ENCODE measurements around the gene PLEKHG3.

DNA sequence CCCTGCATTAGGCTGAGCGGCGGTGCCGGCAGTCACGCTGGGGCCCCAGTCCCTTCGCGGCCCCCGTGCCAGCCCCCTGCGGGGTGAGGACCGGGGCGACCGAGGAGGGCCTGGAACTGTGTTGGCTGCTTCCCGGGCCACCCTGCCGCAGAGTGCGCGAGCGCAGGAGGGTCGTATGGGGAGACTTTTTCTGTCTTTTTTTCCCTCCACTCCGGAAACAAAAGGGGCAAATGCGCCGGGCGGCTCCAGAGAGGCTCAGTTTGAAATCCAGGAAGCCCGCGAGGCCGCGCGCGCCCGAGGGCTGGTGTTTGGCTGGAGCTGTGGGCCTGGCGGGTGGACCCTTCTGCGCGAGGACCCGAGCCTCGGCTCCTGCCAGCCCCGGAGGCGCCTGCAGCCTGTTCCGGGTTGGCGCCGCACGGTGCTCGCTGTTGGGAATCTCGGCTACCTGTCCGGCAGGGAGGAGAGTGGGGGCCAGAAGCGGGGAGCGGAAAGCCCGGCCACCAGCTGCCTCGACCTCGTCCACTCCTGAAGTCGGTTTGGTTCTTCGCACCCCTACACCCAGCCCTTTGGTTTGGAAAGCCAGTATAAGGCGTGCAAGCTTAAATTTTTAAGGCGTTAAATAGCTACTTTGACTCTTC, 638 bp downstream of the PLEKHG3 start:
- TF ChIP-seq SMC3 (IDR thresholded peaks at IDR 0.05; ENCODE audit: borderline replicate concordance, low read length): no peak
- TF ChIP-seq, protein P1, sequence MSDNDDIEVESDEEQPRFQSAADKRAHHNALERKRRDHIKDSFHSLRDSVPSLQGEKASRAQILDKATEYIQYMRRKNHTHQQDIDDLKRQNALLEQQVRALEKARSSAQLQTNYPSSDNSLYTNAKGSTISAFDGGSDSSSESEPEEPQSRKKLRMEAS (IDR thresholded peaks at IDR 0.05; ENCODE audit: low read depth, low read length): no peak
- no peak for TF ChIP-seq HDGF (IDR thresholded peaks at IDR 0.05)
- TF ChIP-seq, protein P2, sequence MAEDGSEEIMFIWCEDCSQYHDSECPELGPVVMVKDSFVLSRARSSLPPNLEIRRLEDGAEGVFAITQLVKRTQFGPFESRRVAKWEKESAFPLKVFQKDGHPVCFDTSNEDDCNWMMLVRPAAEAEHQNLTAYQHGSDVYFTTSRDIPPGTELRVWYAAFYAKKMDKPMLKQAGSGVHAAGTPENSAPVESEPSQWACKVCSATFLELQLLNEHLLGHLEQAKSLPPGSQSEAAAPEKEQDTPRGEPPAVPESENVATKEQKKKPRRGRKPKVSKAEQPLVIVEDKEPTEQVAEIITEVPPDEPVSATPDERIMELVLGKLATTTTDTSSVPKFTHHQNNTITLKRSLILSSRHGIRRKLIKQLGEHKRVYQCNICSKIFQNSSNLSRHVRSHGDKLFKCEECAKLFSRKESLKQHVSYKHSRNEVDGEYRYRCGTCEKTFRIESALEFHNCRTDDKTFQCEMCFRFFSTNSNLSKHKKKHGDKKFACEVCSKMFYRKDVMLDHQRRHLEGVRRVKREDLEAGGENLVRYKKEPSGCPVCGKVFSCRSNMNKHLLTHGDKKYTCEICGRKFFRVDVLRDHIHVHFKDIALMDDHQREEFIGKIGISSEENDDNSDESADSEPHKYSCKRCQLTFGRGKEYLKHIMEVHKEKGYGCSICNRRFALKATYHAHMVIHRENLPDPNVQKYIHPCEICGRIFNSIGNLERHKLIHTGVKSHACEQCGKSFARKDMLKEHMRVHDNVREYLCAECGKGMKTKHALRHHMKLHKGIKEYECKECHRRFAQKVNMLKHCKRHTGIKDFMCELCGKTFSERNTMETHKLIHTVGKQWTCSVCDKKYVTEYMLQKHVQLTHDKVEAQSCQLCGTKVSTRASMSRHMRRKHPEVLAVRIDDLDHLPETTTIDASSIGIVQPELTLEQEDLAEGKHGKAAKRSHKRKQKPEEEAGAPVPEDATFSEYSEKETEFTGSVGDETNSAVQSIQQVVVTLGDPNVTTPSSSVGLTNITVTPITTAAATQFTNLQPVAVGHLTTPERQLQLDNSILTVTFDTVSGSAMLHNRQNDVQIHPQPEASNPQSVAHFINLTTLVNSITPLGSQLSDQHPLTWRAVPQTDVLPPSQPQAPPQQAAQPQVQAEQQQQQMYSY (CRISPR knock-in tag; IDR thresholded peaks at IDR 0.05): no peak
- TF ChIP-seq, protein P3, sequence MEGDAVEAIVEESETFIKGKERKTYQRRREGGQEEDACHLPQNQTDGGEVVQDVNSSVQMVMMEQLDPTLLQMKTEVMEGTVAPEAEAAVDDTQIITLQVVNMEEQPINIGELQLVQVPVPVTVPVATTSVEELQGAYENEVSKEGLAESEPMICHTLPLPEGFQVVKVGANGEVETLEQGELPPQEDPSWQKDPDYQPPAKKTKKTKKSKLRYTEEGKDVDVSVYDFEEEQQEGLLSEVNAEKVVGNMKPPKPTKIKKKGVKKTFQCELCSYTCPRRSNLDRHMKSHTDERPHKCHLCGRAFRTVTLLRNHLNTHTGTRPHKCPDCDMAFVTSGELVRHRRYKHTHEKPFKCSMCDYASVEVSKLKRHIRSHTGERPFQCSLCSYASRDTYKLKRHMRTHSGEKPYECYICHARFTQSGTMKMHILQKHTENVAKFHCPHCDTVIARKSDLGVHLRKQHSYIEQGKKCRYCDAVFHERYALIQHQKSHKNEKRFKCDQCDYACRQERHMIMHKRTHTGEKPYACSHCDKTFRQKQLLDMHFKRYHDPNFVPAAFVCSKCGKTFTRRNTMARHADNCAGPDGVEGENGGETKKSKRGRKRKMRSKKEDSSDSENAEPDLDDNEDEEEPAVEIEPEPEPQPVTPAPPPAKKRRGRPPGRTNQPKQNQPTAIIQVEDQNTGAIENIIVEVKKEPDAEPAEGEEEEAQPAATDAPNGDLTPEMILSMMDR (IDR thresholded peaks at IDR 0.05 in 2 of 3, conservative IDR thresholded peaks at IDR 0.05 in 1 of 3; ENCODE audit: control insufficient read depth in 2 of 3, extremely low read depth in 1 of 3, insufficient read depth in 1 of 3, low read depth in 3 of 3, low read length in 3 of 3): no peak
- no peak for TF ChIP-seq ZBED1 (IDR thresholded peaks at IDR 0.05; ENCODE audit: borderline replicate concordance)
- TF ChIP-seq, protein P4, sequence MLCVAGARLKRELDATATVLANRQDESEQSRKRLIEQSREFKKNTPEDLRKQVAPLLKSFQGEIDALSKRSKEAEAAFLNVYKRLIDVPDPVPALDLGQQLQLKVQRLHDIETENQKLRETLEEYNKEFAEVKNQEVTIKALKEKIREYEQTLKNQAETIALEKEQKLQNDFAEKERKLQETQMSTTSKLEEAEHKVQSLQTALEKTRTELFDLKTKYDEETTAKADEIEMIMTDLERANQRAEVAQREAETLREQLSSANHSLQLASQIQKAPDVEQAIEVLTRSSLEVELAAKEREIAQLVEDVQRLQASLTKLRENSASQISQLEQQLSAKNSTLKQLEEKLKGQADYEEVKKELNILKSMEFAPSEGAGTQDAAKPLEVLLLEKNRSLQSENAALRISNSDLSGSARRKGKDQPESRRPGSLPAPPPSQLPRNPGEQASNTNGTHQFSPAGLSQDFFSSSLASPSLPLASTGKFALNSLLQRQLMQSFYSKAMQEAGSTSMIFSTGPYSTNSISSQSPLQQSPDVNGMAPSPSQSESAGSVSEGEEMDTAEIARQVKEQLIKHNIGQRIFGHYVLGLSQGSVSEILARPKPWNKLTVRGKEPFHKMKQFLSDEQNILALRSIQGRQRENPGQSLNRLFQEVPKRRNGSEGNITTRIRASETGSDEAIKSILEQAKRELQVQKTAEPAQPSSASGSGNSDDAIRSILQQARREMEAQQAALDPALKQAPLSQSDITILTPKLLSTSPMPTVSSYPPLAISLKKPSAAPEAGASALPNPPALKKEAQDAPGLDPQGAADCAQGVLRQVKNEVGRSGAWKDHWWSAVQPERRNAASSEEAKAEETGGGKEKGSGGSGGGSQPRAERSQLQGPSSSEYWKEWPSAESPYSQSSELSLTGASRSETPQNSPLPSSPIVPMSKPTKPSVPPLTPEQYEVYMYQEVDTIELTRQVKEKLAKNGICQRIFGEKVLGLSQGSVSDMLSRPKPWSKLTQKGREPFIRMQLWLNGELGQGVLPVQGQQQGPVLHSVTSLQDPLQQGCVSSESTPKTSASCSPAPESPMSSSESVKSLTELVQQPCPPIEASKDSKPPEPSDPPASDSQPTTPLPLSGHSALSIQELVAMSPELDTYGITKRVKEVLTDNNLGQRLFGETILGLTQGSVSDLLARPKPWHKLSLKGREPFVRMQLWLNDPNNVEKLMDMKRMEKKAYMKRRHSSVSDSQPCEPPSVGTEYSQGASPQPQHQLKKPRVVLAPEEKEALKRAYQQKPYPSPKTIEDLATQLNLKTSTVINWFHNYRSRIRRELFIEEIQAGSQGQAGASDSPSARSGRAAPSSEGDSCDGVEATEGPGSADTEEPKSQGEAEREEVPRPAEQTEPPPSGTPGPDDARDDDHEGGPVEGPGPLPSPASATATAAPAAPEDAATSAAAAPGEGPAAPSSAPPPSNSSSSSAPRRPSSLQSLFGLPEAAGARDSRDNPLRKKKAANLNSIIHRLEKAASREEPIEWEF (IDR thresholded peaks at IDR 0.05; ENCODE audit: insufficient replicate concordance, low read depth, low read length): no peak
- TF ChIP-seq SRF (IDR thresholded peaks at IDR 0.05; ENCODE audit: low read depth in 2 of 2, low read length in 2 of 2): no peak
- no peak for TF ChIP-seq ZNF274 (IDR thresholded peaks at IDR 0.05; ENCODE audit: insufficient read depth, insufficient read length)
- no peak for TF ChIP-seq CBX5 (IDR thresholded peaks at IDR 0.05; ENCODE audit: low read depth)
- TF ChIP-seq, protein P5, sequence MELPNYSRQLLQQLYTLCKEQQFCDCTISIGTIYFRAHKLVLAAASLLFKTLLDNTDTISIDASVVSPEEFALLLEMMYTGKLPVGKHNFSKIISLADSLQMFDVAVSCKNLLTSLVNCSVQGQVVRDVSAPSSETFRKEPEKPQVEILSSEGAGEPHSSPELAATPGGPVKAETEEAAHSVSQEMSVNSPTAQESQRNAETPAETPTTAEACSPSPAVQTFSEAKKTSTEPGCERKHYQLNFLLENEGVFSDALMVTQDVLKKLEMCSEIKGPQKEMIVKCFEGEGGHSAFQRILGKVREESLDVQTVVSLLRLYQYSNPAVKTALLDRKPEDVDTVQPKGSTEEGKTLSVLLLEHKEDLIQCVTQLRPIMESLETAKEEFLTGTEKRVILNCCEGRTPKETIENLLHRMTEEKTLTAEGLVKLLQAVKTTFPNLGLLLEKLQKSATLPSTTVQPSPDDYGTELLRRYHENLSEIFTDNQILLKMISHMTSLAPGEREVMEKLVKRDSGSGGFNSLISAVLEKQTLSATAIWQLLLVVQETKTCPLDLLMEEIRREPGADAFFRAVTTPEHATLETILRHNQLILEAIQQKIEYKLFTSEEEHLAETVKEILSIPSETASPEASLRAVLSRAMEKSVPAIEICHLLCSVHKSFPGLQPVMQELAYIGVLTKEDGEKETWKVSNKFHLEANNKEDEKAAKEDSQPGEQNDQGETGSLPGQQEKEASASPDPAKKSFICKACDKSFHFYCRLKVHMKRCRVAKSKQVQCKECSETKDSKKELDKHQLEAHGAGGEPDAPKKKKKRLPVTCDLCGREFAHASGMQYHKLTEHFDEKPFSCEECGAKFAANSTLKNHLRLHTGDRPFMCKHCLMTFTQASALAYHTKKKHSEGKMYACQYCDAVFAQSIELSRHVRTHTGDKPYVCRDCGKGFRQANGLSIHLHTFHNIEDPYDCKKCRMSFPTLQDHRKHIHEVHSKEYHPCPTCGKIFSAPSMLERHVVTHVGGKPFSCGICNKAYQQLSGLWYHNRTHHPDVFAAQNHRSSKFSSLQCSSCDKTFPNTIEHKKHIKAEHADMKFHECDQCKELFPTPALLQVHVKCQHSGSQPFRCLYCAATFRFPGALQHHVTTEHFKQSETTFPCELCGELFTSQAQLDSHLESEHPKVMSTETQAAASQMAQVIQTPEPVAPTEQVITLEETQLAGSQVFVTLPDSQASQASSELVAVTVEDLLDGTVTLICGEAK (IDR thresholded peaks at IDR 0.05; ENCODE audit: borderline replicate concordance): no peak
